HG02623 (cell line): ENCODE measurements around the gene TLR6.
"Not testable (repeated sequence)": the region's sequence is repeated elsewhere in the genome, so short reads cannot be mapped to it uniquely, and the experiment has no call there.

ENCODE experiments used
- ATAC-seq: cut with Tn5 transposase; IDR thresholded peaks from one replicate; pipeline ENCODE4 v1.9.1; 2021; ENCODE audit warnings: moderate library complexity; ENCODE audit not compliant: unreplicated experiment

TLR6 gene

DNA sequence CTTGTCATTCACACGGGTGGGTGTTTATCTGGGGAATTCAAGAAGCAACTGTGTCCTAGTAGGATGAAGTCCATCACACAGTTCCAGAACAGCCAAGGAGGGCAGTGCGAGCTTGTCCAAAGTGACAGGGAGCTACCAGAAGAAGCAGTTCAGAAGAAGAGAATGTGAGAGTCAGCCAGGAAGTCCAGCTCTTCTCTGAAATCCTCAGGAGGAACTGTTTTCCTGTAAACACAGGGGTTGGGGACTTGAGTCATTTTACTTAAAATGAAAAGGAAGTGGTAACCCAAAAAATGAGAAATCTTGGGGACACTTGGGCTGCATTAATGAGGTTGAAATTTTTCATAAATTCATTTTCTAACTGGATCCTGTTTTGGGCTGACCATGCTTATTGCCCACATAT is 65.6 kb downstream of the TLR6 start:
- ATAC-seq: no peak

DNA sequence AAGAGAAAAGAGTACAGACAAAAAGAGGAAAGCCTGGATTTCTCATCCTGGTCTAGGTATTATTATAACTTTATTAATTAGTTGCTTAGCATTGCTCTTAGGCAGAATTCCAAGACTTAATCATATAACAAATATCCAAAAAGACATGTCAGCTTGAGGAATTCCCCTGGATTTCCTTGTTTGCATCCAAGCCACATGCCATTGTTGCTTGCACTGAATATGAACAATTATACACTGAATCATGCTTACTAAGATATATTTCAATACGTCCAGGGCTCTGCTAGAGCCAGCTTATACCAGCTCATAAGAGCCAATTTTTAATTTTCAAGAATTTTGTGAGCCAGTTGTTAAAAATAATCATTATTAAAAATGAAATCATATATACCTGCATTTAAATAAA is 68.3 kb downstream of the TLR6 start:
- ATAC-seq: no peak

DNA sequence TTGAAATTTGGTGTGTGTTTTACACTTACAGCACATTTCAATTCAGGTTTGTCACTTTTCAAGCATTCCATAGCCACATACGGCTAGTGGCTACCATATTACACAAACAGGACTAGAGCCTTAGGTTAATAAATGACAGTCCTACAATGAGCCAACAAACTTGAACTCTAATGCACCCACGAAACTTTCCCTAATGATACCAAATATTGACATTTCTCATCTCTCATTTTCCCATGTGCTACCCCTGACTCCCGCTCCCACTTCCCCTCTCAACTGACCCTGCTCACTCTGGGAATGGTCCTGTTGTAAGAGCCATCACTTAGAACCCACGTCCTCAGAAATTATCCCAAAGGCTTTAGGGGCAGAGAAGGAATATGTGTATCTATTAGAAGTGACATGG is 68.9 kb downstream of the TLR6 start:
- ATAC-seq: no peak

DNA sequence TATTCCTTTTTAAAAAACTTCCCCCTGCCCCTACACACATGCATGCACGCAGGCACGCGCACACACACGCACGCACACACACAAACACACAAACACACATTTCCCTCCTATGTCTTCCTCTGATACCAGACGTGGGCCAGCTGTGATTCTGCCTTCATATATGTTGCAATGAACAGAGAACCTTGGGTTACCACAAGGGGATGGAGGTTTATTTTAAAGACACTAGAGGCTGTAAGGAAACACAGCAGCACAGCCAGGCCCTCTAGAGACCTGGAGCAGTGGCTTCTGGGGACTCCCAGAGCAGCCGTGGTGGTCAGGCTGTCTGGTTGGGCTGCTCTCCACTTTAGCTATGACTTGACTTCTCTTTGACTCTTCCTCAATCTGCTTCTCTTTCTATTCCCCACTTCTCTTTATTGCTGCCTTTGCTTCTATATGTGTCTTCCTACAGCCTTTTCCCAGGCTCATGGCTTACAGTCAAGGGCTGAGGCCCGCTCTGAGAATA is 70.7 kb downstream of the TLR6 start:
- ATAC-seq: peak; percentile 63

DNA sequence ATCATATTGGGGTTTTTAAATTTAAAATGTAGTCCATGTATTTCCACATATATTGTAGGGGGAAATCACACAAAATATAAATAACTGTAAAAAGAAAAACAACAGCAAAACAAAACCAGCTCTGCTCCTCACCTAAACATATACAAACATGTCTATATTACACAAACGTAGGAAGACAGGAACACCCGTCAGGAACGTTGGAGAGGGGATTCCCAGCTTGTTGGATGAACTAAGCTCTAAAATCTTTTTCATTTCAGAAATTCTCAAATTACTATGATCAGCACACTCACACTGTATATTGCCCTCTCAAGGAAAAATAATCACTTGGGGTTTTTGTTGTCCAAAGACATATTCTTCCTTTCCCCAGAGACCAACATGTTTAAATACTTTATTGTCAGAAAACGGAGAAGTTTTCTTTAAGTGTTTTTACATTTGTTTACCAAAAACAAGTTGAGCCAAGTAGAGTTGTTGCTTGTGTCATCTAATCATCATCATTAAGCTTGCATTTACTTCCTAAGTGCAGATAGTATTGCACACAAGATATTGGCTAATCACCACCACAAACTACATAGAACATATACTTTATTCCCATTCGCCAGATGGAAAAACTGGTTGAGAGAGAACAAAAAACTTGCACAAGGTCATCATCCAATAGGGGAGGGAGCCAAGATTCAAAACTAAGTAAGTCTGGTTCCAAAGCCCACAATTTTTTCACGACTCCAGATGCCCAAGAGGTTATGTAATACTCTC is 71.4 kb downstream of the TLR6 start:
- ATAC-seq: no peak

DNA sequence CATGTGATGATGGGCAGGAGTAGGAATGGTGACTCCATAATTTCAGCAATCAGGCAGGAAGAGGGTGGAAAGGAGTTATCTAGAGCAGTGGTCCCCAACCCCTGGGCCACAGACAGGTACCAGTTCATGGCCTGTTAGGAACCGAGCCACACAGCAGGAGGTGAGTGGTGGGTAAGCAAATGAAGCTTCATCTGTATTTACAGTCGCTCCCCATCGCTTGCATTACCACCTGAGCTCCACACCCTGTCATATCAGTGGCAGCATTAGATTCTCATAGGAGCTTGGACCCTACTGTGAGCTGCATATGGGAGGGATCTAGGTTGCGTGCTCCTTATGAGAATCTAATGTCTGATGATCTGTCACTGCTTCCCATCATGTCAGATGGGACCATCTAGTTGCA is 72.5 kb downstream of the TLR6 start:
- ATAC-seq: no peak

DNA sequence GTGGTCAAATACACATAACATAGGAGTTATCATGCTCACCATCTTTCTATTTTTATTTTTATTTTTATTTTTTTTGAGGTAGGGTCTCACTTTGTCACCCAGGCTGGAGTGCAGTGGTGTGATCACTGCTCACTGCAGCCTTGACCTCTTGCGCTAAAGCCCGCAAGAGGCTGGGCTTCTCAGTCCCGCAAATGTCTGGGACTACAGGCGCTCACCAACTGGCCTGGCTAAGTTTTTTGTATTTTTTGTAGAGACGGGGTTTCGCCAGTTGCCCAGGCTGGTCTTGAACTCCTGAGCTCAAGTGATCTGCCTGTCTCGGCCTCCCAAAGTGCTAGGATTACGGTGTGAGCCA is 73.5 kb downstream of the TLR6 start:
- ATAC-seq: no peak

DNA sequence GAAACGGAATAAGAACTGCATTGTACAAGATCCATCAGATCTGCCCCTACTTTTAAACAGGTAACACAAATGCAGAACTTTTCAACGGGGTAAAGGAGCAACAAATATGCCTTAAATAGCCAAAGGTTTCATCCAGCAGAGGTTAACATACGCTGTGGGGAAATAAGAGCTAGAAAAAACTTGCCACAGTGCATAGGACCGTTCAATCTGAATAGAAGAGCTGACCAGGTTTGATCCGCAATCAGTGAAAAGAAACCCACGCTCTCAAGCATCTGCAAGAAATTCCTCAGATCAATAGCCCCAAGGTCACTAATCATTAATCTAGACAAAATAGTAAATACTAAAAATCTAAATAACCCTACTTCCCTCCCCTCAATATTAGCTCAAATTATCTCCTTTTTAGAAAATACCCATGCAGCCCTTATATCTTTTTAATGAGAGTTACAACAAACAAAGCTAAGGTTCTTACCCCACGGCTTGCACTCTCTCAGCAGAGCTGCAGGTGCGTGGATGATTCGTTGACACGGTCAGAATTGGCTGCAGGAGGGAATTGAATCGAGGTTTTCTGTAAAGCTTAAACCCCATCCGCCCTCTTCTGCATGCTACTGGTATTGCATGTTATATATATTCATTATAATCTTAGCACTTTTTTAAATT is 74.0 kb downstream of the TLR6 start, which contains the start of gene TLR10:
TSS of gene TLR10 (minus strand) at position 539 of the 657 bp plus-strand sequence. CDS start 7,400 bp downstream, outside the sequence.
- ATAC-seq: peak; percentile 54

DNA sequence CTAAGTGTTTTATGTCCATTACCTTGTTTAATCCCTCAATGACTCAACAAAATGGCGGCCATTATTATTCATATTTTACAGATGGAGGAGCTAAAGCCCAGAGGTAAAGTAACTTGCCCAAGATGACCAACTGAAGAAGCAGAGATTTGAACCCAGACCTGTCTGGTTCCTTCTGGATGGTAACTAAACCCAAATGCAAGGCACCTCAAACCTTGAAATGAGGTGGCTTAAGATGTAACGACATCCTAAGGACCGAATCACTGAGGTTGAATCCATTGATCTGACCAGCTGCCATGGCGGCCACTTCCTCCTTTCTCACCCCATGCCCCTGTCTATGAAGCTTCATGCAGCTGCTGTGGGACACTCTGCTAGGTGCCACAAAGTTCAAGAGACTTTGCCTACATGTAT is 74.8 kb downstream of the TLR6 start:
- no peak for ATAC-seq

DNA sequence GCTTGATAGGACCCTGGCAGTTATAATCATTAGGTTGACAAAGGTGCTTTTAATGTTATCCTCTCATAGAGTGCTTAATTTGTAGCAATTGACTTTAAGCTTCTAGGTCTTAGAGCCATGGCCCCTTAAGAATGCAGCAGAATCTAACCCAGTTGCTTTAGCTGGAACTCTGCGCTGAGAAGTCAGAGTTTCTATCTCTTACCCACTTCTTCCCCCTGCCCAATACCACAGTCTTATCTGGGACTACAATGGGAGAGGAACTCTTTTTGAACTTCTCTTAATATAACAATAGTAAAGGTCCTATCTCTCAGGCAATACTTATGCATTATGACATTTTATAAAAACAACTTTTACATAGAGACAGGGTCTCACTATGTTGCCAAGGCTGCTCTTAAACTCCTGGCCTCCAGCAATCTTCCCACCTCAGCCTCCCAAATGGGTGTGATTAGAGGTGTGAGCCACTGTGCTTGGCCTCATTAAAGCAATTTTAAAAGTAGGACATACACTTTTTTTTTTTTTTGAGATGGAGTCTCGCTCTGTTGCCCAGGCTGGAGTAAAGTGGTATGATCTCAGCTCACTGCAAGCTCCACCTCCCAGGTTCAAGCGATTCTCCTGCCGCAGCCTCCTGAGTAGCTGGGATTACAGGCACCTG is 75.7 kb downstream of the TLR6 start:
- ATAC-seq: no peak

DNA sequence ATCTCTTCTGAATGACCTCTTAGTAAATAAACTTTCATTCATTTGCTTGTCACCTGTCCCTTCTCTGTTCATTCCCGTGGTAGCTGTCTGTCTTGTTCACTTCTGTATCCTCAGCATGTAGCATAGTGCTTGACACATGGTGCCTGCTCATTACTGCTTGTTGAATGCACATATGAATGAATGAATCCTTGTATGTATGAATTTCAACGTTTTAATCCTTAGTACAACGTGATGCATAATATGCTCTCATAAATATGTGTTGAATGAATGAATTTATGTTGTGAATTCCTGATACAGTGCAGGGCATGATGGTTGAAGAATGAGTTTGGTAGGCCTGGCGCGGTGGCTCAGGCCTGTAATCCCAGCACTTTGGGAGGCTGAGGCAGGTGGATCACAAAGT is 76.8 kb downstream of the TLR6 start:
- no peak for ATAC-seq

DNA sequence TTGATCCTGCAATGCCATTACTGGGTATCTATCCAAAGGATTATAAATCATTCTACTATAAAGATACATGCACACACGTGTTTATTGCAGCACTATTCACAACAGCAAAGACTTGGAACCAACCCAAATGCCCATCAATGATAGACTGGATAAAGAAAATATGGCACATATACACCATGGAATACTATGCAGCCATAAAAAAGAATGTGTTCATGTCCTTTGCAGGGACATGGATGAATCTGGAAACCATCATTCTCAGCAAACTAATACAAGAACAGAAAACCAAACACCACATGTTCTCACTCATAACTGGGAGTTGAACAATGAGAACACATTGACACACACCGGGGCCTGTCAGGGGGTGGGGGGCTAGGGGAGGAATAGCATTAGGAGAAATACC is 78.7 kb downstream of the TLR6 start:
- not testable (repeated sequence) for ATAC-seq

DNA sequence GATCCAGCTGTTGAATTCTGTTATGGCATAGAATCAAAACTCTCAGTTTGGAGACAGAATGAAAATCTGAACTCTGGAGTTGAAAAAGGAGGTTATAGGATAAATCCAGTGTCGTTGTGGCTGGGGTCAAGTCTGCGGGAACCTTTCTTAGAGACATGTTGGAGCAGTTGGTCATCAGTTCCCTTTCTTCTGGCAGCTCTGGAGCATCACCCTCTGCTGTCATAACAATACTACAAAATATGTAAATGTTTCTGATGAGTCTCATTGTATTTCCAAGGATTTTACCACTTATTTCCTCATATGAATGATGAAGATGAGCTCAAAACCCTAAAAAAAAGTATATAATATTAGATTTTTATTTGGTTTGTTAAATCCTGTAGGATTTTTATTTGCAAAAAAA is 81.3 kb downstream of the TLR6 start:
- no peak for ATAC-seq

DNA sequence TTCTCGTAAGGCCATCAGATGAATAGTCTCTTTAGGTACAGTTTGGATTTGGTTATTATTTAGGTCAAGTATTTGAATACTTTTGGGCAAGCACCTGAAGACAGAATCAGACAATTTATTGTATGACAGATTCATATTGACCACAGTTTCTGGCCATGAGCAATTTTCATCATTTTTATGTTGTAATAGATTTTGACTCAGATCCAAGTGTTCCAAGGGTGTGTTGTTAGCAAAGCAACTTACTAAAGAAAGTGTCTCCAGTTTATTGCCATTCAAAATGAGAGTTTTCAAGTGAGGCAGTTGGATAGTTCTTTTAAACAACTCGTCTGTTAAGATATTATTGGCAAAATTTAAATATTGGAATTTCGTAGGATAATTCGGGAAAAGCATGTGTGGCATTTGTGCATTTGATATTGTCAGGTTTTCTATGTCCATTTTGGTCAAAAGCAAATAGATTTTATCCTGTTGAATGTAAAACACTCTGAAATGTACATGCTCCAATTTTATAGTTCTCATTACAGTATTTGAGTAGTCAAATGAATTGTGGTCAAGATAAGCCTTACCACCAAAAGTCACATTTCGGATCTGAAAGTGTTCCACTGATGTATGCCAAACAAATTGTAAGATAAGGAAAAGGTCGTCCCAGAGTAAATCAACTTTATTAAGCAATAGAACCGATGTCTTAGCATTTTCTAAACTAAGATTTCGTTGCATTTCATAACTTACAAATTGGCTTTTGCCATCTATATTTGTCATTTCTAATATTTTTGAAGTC is 82.2 kb downstream of the TLR6 start:
- ATAC-seq: no peak
